IMR-90 (cell line): ENCODE data around the gene LINC00237. TPM values are rescaled to one million over a fixed set of nuclear protein-coding genes. Genes with fewer than 3 reads are reported as not detected.

Experiments used
- ATAC-seq: fragments of 200-7000 bp; cut with Tn5 transposase; 2 replicates; pipeline ENCODE4 v1.9.1; 2020; ENCODE audit warnings: low read depth, mild to moderate bottlenecking, moderate library complexity
- BruUV-seq: library from RNA; stranded (reverse); fragments of 400-500 nt; replicated peaks from 2 replicates; lab custom pipeline; 2021; lab: Mats Ljungman, UMichigan
- CTCF ChIA-PET: fragments of 300-600 bp; formaldehyde crosslinking; extraction: SDS; loops from one replicate; lab custom pipeline; 2021; ENCODE audit warnings: antibody characterized with exemption; lab: Yijun Ruan, JAX
- POLR2A ChIA-PET: fragments of 300-600 bp; sonication (Branson Sonifier 250); formaldehyde crosslinking; loops from one replicate; lab custom pipeline; 2022; ENCODE audit warnings: antibody characterized with exemption; ENCODE audit not compliant: unreplicated experiment; lab: Charles Lee
- DNase-seq: peaks from one replicate; pipeline ENCODE4 v3.0.0; 2013
- H2AFZ ChIP-seq: replicated peaks from 2 replicates; pipeline ENCODE3; 2013; ENCODE audit warnings: low read length, mild to moderate bottlenecking; ENCODE audit not compliant: poor library complexity
- H2AK5ac ChIP-seq: 2 replicates; pipeline ENCODE4 v1.6.1; 2013; ENCODE audit warnings: low read depth, low read length, inconsistent platforms
- H2AK9ac ChIP-seq: replicated peaks from 2 replicates; pipeline ENCODE3; 2013; ENCODE audit warnings: mild to moderate bottlenecking, low read depth, low read length, moderate library complexity; ENCODE audit not compliant: poor library complexity
- H2BK120ac ChIP-seq: 2 replicates; pipeline ENCODE4 v1.6.1; 2013; ENCODE audit warnings: low read depth, low read length, inconsistent platforms
- H2BK15ac ChIP-seq: 3 replicates; pipeline ENCODE4 v1.6.1; 2013; ENCODE audit warnings: low read depth, low read length, inconsistent platforms
- H2BK20ac ChIP-seq: 2 replicates; pipeline ENCODE4 v1.6.1; 2013; ENCODE audit warnings: low read depth, mild to moderate bottlenecking, inconsistent platforms, low read length, moderate library complexity
- H2BK5ac ChIP-seq: 2 replicates; pipeline ENCODE4 v1.6.1; 2013; ENCODE audit warnings: mild to moderate bottlenecking, low read depth, low read length, inconsistent platforms; ENCODE audit not compliant: poor library complexity, severe bottlenecking
- H3K14ac ChIP-seq: replicated peaks from 2 replicates; pipeline ENCODE4 v1.6.1; 2013; ENCODE audit warnings: low read depth, low read length, inconsistent platforms
- H3K18ac ChIP-seq: 2 replicates; pipeline ENCODE4 v1.6.1; 2013; ENCODE audit warnings: low read depth, low read length, control low read depth
- H3K23ac ChIP-seq: 2 replicates; pipeline ENCODE4 v1.6.1; 2013; ENCODE audit warnings: low read depth, low read length, inconsistent platforms
- H3K27ac ChIP-seq: 2 replicates; pipeline ENCODE4 v1.5.1; 2013; ENCODE audit warnings: mild to moderate bottlenecking, control low read depth, low read length; ENCODE audit not compliant: insufficient read depth
- H3K27me3 ChIP-seq: 2 replicates; pipeline ENCODE4 v1.6.1; 2013; ENCODE audit warnings: low read length; ENCODE audit not compliant: control insufficient read depth, insufficient read depth
- H3K36me3 ChIP-seq: 2 replicates; pipeline ENCODE4 v1.6.1; 2013; ENCODE audit warnings: low read length, mixed read lengths; ENCODE audit not compliant: control insufficient read depth, insufficient read depth
- H3K4ac ChIP-seq: 2 replicates; pipeline ENCODE4 v1.6.1; 2013; ENCODE audit warnings: low read depth, low read length, inconsistent platforms
- H3K4me1 ChIP-seq: 2 replicates; pipeline ENCODE4 v1.6.1; 2013; ENCODE audit warnings: low read length, mixed read lengths; ENCODE audit not compliant: control insufficient read depth, insufficient read depth
- H3K4me2 ChIP-seq: 2 replicates; pipeline ENCODE4 v1.6.1; 2013; ENCODE audit warnings: low read depth, mild to moderate bottlenecking, control low read depth, low read length, moderate library complexity
- H3K4me3 ChIP-seq: 2 replicates; pipeline ENCODE4 v1.5.1; 2013; ENCODE audit warnings: low read depth, mild to moderate bottlenecking, control low read depth, low read length, moderate library complexity; ENCODE audit not compliant: insufficient read depth
- H3K56ac ChIP-seq: 2 replicates; pipeline ENCODE4 v1.6.1; 2013; ENCODE audit warnings: low read length, inconsistent platforms; ENCODE audit not compliant: insufficient read depth; ENCODE audit errors: extremely low read depth
- H3K79me1 ChIP-seq, 2 experiments: 2 replicates each; pipeline ENCODE4 v1.6.1; 2013; ENCODE audit warnings: low read length in 2 of 2, inconsistent platforms in 1 of 2, low read depth in 1 of 2
- H3K9ac ChIP-seq: 2 replicates; pipeline ENCODE4 v1.6.1; 2013; ENCODE audit warnings: low read depth, low read length, control low read depth
- H3K9me1 ChIP-seq: 2 replicates; pipeline ENCODE4 v1.6.1; 2013; ENCODE audit warnings: low read length, inconsistent platforms; ENCODE audit not compliant: insufficient read depth
- H3K9me3 ChIP-seq: 2 replicates; pipeline ENCODE4 v1.6.1; 2013; ENCODE audit warnings: low read length; ENCODE audit not compliant: control insufficient read depth, insufficient read depth
- H4K20me1 ChIP-seq: 2 replicates; pipeline ENCODE4 v1.6.1; 2013; ENCODE audit warnings: low read length, inconsistent platforms; ENCODE audit not compliant: insufficient read depth
- H4K5ac ChIP-seq: 2 replicates; pipeline ENCODE4 v1.6.1; 2013; ENCODE audit warnings: mild to moderate bottlenecking, low read depth, low read length, control low read depth
- H4K8ac ChIP-seq, 2 experiments: 2 replicates each; pipeline ENCODE4 v1.6.1; 2013; ENCODE audit warnings: low read depth in 2 of 2, low read length in 2 of 2, control low read depth in 1 of 2, inconsistent platforms in 1 of 2
- H4K91ac ChIP-seq: 2 replicates; pipeline ENCODE4 v1.6.1; 2013; ENCODE audit warnings: low read depth, low read length, inconsistent platforms; ENCODE audit not compliant: insufficient read depth
- BHLHE40 ChIP-seq: fragments of 150-350 bp; IDR thresholded peaks from 2 replicates; pipeline ENCODE4 v1.6.1; 2016; ENCODE audit warnings: mild to moderate bottlenecking, low read depth, low read length
- CEBPB ChIP-seq: IDR thresholded peaks from 2 replicates; pipeline ENCODE4 v1.6.1; 2012; ENCODE audit warnings: low read depth, low read length, improper control_type of control experiment
- CHD1 ChIP-seq: IDR thresholded peaks from 2 replicates; pipeline ENCODE4 v1.6.1; 2012; ENCODE audit warnings: low read depth, low read length, improper control_type of control experiment
- MAZ ChIP-seq: IDR thresholded peaks from 2 replicates; pipeline ENCODE4 v1.6.1; 2012; ENCODE audit warnings: low read depth, mild to moderate bottlenecking, low read length, improper control_type of control experiment, moderate library complexity, borderline replicate concordance
- MXI1 ChIP-seq: IDR thresholded peaks from 2 replicates; pipeline ENCODE4 v1.6.1; 2012; ENCODE audit warnings: low read depth, mild to moderate bottlenecking, low read length, moderate library complexity, borderline replicate concordance
- NFE2L2 ChIP-seq: fragments of 150-350 bp; IDR thresholded peaks from 2 replicates; pipeline ENCODE4 v1.6.1; 2016; ENCODE audit warnings: low read depth, mild to moderate bottlenecking, low read length
- POLR2A ChIP-seq: IDR thresholded peaks from 2 replicates; pipeline ENCODE4 v1.6.1; 2012; ENCODE audit warnings: mild to moderate bottlenecking, low read depth, low read length
- RAD21 ChIP-seq: IDR thresholded peaks from 2 replicates; pipeline ENCODE4 v1.6.1; 2012; ENCODE audit warnings: low read length, improper control_type of control experiment
- RFX5 ChIP-seq: IDR thresholded peaks from 2 replicates; pipeline ENCODE4 v1.8.0; 2012; ENCODE audit warnings: low read depth, mild to moderate bottlenecking, low read length, moderate library complexity
- SMC3 ChIP-seq: fragments of 150-350 bp; IDR thresholded peaks from 2 replicates; pipeline ENCODE4 v1.6.1; 2016; ENCODE audit warnings: low read depth, mild to moderate bottlenecking, antibody characterized with exemption, low read length, moderate library complexity
- WGBS, 2 experiments: methylation state at CpG; one replicate each; pipeline versions ENCODE4 v1.1.5 to v1.1.7; 2013; ENCODE audit warnings: missing lambda C conversion rate in 2 of 2; ENCODE audit not compliant: insufficient read length in 1 of 2; ENCODE audit errors: extremely low coverage in 2 of 2; 5-methylcytosine and 5-hydroxymethylcytosine counted together
- dilution Hi-C: fragments of 300-500 bp; cut with HindIII; formaldehyde crosslinking; loops from one replicate; pipeline ENCODE4 v1.14.3; 2018; ENCODE audit warnings: low sequenced_read_pairs; ENCODE audit not compliant: unreplicated experiment
- in situ Hi-C: fragments of 300-500 bp; cut with MboI; formaldehyde crosslinking; loops from 3 replicates; pipeline ENCODE4 v1.14.3; 2019; ENCODE audit warnings: low sequenced_read_pairs, inconsistent platforms, mixed read lengths
- intact Hi-C: fragments of 100-400 bp; cut with micrococcal nuclease; formaldehyde crosslinking; loops from 2 replicates; pipeline ENCODE4 v1.10.0; 2022
- polyA plus RNA-seq, 3 experiments: library from polyadenylated mRNA; depleted of rRNA; stranded (reverse); fragments of >200 nt; gene quantifications; 2 replicates each; pipeline ENCODE4 v1.2.3, GENCODE V29; 2012; ENCODE audit warnings: low replicate concordance in 1 of 3
- total RNA-seq: library from RNA; depleted of rRNA; stranded (reverse); fragments of >200 nt; gene quantifications from 2 replicates; pipeline ENCODE4 v1.2.3, GENCODE V29; 2012
- TF ChIP-seq, protein P1 (sequence below): conservative IDR thresholded peaks from 2 replicates; pipeline ENCODE4 v1.5.1; 2012; ENCODE audit warnings: mild to moderate bottlenecking, low read depth, low read length, improper control_type of control experiment
- TF ChIP-seq, protein P2 (sequence below): fragments of 150-350 bp; IDR thresholded peaks from 2 replicates; pipeline ENCODE4 v1.6.1; 2017; ENCODE audit warnings: mild to moderate bottlenecking, antibody characterized with exemption, low read length, low read depth

LINC00237 gene
- total and polyA plus RNA-seq, 2 of the 4 experiments (the other 2 are of a cell fraction): not detected

DNA sequence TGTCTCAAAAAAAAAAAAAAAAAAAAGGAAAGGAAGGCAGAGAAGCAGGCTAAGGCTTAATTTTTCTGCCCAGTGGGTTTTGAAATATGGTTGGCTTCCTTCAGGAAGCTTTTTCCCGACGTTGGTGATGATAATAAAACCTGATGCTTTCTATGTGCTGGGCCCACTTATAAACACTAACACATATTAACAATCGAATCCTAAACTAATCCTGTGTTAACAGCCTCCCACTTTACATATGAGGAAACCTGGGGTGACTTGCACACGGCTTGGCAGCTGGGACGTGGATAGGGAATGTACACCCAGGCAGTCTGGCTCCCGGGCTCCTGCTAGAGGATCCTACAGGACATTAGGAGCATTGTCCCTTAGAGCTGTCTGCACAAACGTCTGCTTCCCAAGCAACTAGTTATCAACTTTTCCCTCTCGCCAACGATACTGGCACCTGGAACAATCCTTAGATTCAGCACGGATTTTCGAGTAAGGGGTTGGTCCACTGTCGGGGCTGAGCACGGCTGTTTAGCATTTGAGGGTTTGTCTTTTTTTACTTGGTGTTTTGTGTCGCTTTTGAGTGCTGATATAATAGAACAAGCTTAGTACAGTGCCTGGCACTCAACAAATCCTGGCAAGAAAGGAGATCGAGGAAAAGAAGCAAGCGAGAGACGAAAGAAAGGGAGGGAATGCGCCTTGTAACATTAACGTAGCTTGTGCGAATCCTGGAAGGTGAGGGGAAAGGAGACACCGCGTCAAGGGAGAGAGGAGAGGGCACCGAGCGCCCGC, 19.1 kb upstream of the LINC00237 start (continued):
- TF ChIP-seq MAZ (no peak), RAD21 (no peak)

DNA sequence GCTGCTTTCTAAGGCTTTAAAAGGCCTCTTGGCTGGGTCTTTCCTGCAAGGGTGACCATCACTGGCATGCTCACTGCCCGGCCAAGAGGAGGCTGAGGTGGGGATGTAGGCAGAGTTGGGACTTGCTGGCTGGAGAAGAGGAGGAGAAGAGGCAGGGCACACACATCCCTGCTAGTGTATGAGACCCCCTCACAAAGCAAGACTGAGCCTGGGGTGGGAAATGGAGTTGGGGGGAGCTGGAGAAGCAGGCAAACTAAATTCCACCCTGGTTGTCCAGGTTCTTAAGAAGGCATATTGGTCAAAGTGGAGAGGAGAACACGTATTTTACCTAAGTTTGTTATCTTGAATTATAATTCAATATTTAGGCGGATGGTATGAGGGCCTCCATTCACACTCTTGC, 18.0 kb upstream of the LINC00237 start:
- Histone ChIP-seq H4K20me1 (no peaks in the 10 kb centered on the region), H3K27ac (no peak overlapping the region), H3K9me3 (no peaks in the 10 kb centered on the region), H2AK5ac (no peak overlapping the region), H4K91ac (no peak overlapping the region), H3K4ac (no peak overlapping the region), H3K4me2 (no peak overlapping the region), H3K9ac (no peak overlapping the region), H3K9me1 (peaks cover 6% of the 10 kb centered on the region), H3K14ac (no peak overlapping the region), H3K79me1 (peaks cover 5 to 7% of the 10 kb centered on the region in 2 experiments; a peak in 3 of 4 replicates), H4K8ac (no peak overlapping the region), H3K36me3 (no peaks in the 10 kb centered on the region), H2BK15ac (no peak overlapping the region), H3K56ac (no peak overlapping the region), H2BK5ac (no peak overlapping the region), H2BK120ac (no peak overlapping the region), H2BK20ac (no peak overlapping the region), H2AFZ (peak overlapping the region; percentile 28), H3K23ac (no peak overlapping the region), H3K4me3 (no peak overlapping the region), H3K4me1 (no peaks in the 10 kb centered on the region), H3K18ac (no peak overlapping the region), H4K5ac (no peak overlapping the region), H2AK9ac (peak overlapping the region; percentile 68), H3K27me3 (no peaks in the 10 kb centered on the region; the same call in 1 of the 2 replicates)
- no CpG with 5 or more reads among the region's 3 CpGs for WGBS, 2 experiments
- ChIA-PET CTCF (no interaction called here), POLR2A (no interaction called here)
- TF ChIP-seq CHD1: no peak
- TF ChIP-seq RAD21: no peak
- TF ChIP-seq BHLHE40: no peak
- TF ChIP-seq, protein P1, sequence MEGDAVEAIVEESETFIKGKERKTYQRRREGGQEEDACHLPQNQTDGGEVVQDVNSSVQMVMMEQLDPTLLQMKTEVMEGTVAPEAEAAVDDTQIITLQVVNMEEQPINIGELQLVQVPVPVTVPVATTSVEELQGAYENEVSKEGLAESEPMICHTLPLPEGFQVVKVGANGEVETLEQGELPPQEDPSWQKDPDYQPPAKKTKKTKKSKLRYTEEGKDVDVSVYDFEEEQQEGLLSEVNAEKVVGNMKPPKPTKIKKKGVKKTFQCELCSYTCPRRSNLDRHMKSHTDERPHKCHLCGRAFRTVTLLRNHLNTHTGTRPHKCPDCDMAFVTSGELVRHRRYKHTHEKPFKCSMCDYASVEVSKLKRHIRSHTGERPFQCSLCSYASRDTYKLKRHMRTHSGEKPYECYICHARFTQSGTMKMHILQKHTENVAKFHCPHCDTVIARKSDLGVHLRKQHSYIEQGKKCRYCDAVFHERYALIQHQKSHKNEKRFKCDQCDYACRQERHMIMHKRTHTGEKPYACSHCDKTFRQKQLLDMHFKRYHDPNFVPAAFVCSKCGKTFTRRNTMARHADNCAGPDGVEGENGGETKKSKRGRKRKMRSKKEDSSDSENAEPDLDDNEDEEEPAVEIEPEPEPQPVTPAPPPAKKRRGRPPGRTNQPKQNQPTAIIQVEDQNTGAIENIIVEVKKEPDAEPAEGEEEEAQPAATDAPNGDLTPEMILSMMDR: no peak
- no peak for TF ChIP-seq CEBPB
- no peak for TF ChIP-seq POLR2A
- TF ChIP-seq, protein P2, sequence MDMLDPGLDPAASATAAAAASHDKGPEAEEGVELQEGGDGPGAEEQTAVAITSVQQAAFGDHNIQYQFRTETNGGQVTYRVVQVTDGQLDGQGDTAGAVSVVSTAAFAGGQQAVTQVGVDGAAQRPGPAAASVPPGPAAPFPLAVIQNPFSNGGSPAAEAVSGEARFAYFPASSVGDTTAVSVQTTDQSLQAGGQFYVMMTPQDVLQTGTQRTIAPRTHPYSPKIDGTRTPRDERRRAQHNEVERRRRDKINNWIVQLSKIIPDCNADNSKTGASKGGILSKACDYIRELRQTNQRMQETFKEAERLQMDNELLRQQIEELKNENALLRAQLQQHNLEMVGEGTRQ: no peak
- TF ChIP-seq MAZ: no peak
- TF ChIP-seq SMC3: no peak
- no peak for TF ChIP-seq NFE2L2
- no peak for TF ChIP-seq MXI1
- TF ChIP-seq RFX5: no peak
- ATAC-seq (no peak), DNase-seq (no peak)
- dilution Hi-C loops (no loop called here), intact Hi-C loops (loop anchor here (10.0 kb wide), 2 partner anchors 181 to 259 kb away; partner anchors contain the start of gene XRN2), in situ Hi-C loops (no loop called here)
- BruUV-seq: no TSS peak
